Measurements from ENCODE around the gene SGK1.

- no peak for TF ChIP-seq CTCF (IDR thresholded peaks at IDR 0.05)
- no peak for TF ChIP-seq POLR2A (IDR thresholded peaks at IDR 0.05)
Observed at GRCh38 chr6:134249759-134250602, 67.9 kb downstream of the SGK1 start.
